H1 (cell line): ENCODE results near the gene ATL3. TPM values are rescaled to one million over a fixed set of nuclear protein-coding genes. Genes with fewer than 3 reads are reported as not detected.

Experiments
- ASH2L ChIP-seq: fragments of 200-600, 300-600 bp; sonication (generic); IDR thresholded peaks from one replicate; pipeline ENCODE4 v1.7.1; 2017; ENCODE audit warnings: low read length
- EZH2 ChIP-seq: fragments of 200-600 bp; sonication (generic); IDR thresholded peaks from 2 replicates; pipeline ENCODE4 v1.7.1; 2012; ENCODE audit warnings: low read depth, mild to moderate bottlenecking, moderate library complexity, low read length, inconsistent platforms; ENCODE audit not compliant: severe bottlenecking
- POLR2A ChIP-seq, 2 experiments: IDR thresholded peaks; 1 replicate in 1 of 2; 2 replicates in 1 of 2; pipeline ENCODE4 v1.6.1; 2011; ENCODE audit warnings: low read depth in 2 of 2, low read length in 2 of 2, mild to moderate bottlenecking in 2 of 2; ENCODE audit errors: control extremely low read depth in 1 of 2
- RXRA ChIP-seq: IDR thresholded peaks from 2 replicates; pipeline ENCODE4 v1.6.1; 2011; ENCODE audit warnings: low read depth, mild to moderate bottlenecking, low read length, moderate library complexity; ENCODE audit not compliant: insufficient read depth
- TAF1 ChIP-seq: IDR thresholded peaks from 2 replicates; pipeline ENCODE4 v1.6.1; 2011; ENCODE audit warnings: mild to moderate bottlenecking, low read depth, low read length
- polyA plus RNA-seq, 7 experiments: library from polyadenylated mRNA; depleted of rRNA in 3 of 7; stranded (reverse) in 5 of 7; unstranded in 2 of 7; fragments of >200 nt in 5 of 7; fragments of 200-250 nt in 2 of 7; gene quantifications; 1 replicate in 5 of 7; 2 replicates in 1 of 7; 4 replicates in 1 of 7; pipeline versions ENCODE4 v1.2.1 to v1.2.3, GENCODE V29; 2011 to 2013; ENCODE audit warnings: missing spikeins in 2 of 7, mixed read lengths in 2 of 7
- total RNA-seq: library from RNA; stranded (reverse); fragmentation: NEBNext Ultra II Directional; extraction: Animal tissue kit (Norgen Biotek cat#: 25700); gene quantifications from 2 replicates; pipeline ENCODE4 v1.2.1, GENCODE V29; 2021
- TF ChIP-seq, protein P1 (sequence below): IDR thresholded peaks from 2 replicates; pipeline ENCODE4 v1.6.1; 2012; ENCODE audit warnings: inconsistent platforms

Gene ATL3
- total and polyA plus RNA-seq, 2 of the 8 experiments (the other 6 are each of a cell fraction or from before 2014, with no cell fraction given) = 7.8 to 24.5 TPM

- TF ChIP-seq EZH2 (no peak), RXRA (no peak), TAF1 (no peak), ASH2L (no peak), POLR2A (IDR thresholded peaks at IDR 0.05; ENCODE audit: control extremely low read depth in 1 of 2, low read depth in 2 of 2, low read length in 2 of 2) (no peak)
- TF ChIP-seq, protein P1, sequence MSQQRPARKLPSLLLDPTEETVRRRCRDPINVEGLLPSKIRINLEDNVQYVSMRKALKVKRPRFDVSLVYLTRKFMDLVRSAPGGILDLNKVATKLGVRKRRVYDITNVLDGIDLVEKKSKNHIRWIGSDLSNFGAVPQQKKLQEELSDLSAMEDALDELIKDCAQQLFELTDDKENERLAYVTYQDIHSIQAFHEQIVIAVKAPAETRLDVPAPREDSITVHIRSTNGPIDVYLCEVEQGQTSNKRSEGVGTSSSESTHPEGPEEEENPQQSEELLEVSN = no peak
Measured at GRCh38 chr11:63609971-63610580, 61.1 kb downstream of the ATL3 start (continued).
